B cell (primary cell): ENCODE results near the gene TCP11L2. TPM values are rescaled to one million over a fixed set of nuclear protein-coding genes. Genes with fewer than 3 reads are reported as not detected.

Experiments used
- ATAC-seq: fragments of 200-7000 bp; cut with Tn5 transposase; one replicate; pipeline ENCODE4 v1.10.0; 2021; ENCODE audit warnings: low read depth, mild to moderate bottlenecking, moderate number of reproducible peaks, moderate library complexity
- CTCF ChIA-PET: fragments of 350-600 bp; sonication (Branson Sonifier 250); formaldehyde crosslinking; loops from one replicate; lab custom pipeline; 2021; ENCODE audit warnings: antibody characterized with exemption, inconsistent platforms; lab: Charles Lee
- POLR2A ChIA-PET: fragments of 350-600 bp; sonication (Branson Sonifier 250); formaldehyde crosslinking; loops from one replicate; lab custom pipeline; 2021; ENCODE audit warnings: antibody characterized with exemption; lab: Charles Lee
- DNase-seq: peaks from one replicate; pipeline ENCODE4 v3.0.0; 2013
- H2AFZ ChIP-seq: 2 replicates; pipeline ENCODE4 v1.6.1; 2012; ENCODE audit warnings: mild to moderate bottlenecking, low read depth, low read length; ENCODE audit not compliant: insufficient read depth, poor library complexity, severe bottlenecking
- H3K27ac ChIP-seq, 2 donors: 1 replicate in 1 of 2; 2 replicates in 1 of 2; pipeline ENCODE4 v1.5.1; 2012 to 2013; ENCODE audit warnings: low read length in 2 of 2, mild to moderate bottlenecking in 2 of 2, moderate library complexity in 1 of 2
- H3K27me3 ChIP-seq, 4 experiments: fragments of 200-600 bp in 1 of 4; sonication (generic) in 1 of 4; replicated peaks in 1 of 4; 1 replicate in 2 of 4; 2 replicates in 2 of 4; pipeline versions ENCODE4 v1.6.1 to v1.7.0; 2013 to 2016; ENCODE audit warnings: low read length in 3 of 4, mild to moderate bottlenecking in 2 of 4, mixed read lengths in 1 of 4, moderate library complexity in 1 of 4; ENCODE audit not compliant: insufficient read depth in 4 of 4, control insufficient read depth in 3 of 4; ENCODE audit errors: control extremely low read depth in 1 of 4
- H3K36me3 ChIP-seq, 2 experiments: replicated peaks in 1 of 2; 1 replicate in 1 of 2; 2 replicates in 1 of 2; pipeline versions ENCODE4 v1.6.1 to v1.7.1; 2013; ENCODE audit warnings: low read length in 1 of 2; ENCODE audit not compliant: insufficient read depth in 2 of 2, control insufficient read depth in 1 of 2; ENCODE audit errors: control extremely low read depth in 1 of 2, extremely low read depth in 1 of 2
- H3K4me1 ChIP-seq, 2 donors: fragments of 200-600 bp in 1 of 2; sonication (generic) in 1 of 2; 1 replicate in 1 of 2; 2 replicates in 1 of 2; pipeline versions ENCODE4 v1.5.1 to v1.6.1; 2013 to 2017; ENCODE audit warnings: low read length in 2 of 2; ENCODE audit not compliant: control insufficient read depth in 2 of 2, insufficient read depth in 2 of 2
- H3K4me2 ChIP-seq: replicated peaks from 2 replicates; pipeline ENCODE3; 2012; ENCODE audit warnings: mild to moderate bottlenecking, low read depth, low read length; ENCODE audit not compliant: poor library complexity, severe bottlenecking
- H3K4me3 ChIP-seq, 5 experiments: fragments of 200-600 bp in 1 of 5; sonication (generic) in 1 of 5; 1 replicate in 3 of 5; 2 replicates in 2 of 5; pipeline versions ENCODE4 v1.5.1 to v1.7.0; 2011 to 2016; ENCODE audit warnings: low read length in 4 of 5, mild to moderate bottlenecking in 4 of 5, low read depth in 2 of 5, control low read depth in 1 of 5, moderate library complexity in 1 of 5; ENCODE audit not compliant: insufficient read depth in 1 of 5; ENCODE audit errors: control extremely low read depth in 1 of 5, extremely low read depth in 1 of 5
- H3K79me2 ChIP-seq: fragments of 200-600 bp; sonication (generic); one replicate; pipeline ENCODE4 v1.6.0; 2016; ENCODE audit warnings: low read length; ENCODE audit not compliant: control insufficient read depth, insufficient read depth
- H3K9ac ChIP-seq: fragments of 200-600 bp; sonication (generic); 2 replicates; pipeline ENCODE4 v1.6.1; 2017; ENCODE audit warnings: mild to moderate bottlenecking, low read length, moderate library complexity
- H3K9me3 ChIP-seq, 3 donors: one replicate each; pipeline versions ENCODE4 v1.6.1 to v1.7.1; 2013; ENCODE audit warnings: low read length in 2 of 3; ENCODE audit not compliant: control insufficient read depth in 2 of 3, insufficient read depth in 1 of 3; ENCODE audit errors: control extremely low read depth in 1 of 3
- H4K20me1 ChIP-seq: 2 replicates; pipeline ENCODE4 v1.6.0; 2012; ENCODE audit warnings: mild to moderate bottlenecking, low read length; ENCODE audit not compliant: insufficient read depth, control insufficient read depth, poor library complexity, severe bottlenecking
- H3K27ac Mint-ChIP-seq: one replicate; pipeline ENCODE4 v1.8.0; 2021; ENCODE audit warnings: mixed read lengths
- H3K27me3 Mint-ChIP-seq: one replicate; pipeline ENCODE4 v1.8.0; 2021; ENCODE audit warnings: mixed read lengths
- H3K4me1 Mint-ChIP-seq: one replicate; pipeline ENCODE4 v1.8.0; 2021; ENCODE audit warnings: mixed read lengths
- H3K4me3 Mint-ChIP-seq: one replicate; pipeline ENCODE4 v1.8.0; 2021; ENCODE audit warnings: mixed read lengths
- H3K9me3 Mint-ChIP-seq: one replicate; pipeline ENCODE4 v1.8.0; 2022; ENCODE audit warnings: mixed read lengths; ENCODE audit not compliant: insufficient read depth
- CTCF ChIP-seq: fragments of 200-600 bp; IDR thresholded peaks from one replicate; pipeline ENCODE4 v1.8.0; 2022; ENCODE audit warnings: antibody characterized with exemption, mild to moderate bottlenecking
- EZH2 ChIP-seq: IDR thresholded peaks from 2 replicates; pipeline ENCODE4 v1.6.1; 2012; ENCODE audit warnings: borderline replicate concordance, low read depth, mild to moderate bottlenecking, moderate library complexity, low read length; ENCODE audit not compliant: insufficient read depth, poor library complexity, severe bottlenecking
- WGBS: methylation state at CpG from one replicate; pipeline ENCODE4 v1.1.5; 2013; ENCODE audit warnings: missing lambda C conversion rate; ENCODE audit not compliant: insufficient coverage; 5-methylcytosine and 5-hydroxymethylcytosine counted together
- intact Hi-C: fragments of 100-400 bp; cut with micrococcal nuclease; formaldehyde crosslinking; loops from one replicate; pipeline ENCODE4 v1.10.0; 2022
- polyA plus RNA-seq: library from polyadenylated mRNA; depleted of rRNA; stranded (reverse); fragments of >200 nt; gene quantifications from 2 replicates; pipeline ENCODE4 v1.2.3, GENCODE V29; 2012
- total RNA-seq, 2 donors: library from RNA; stranded (reverse); fragments of 120-200 nt in 1 of 2; gene quantifications; 1 replicate in 1 of 2; 2 replicates in 1 of 2; pipeline versions ENCODE4 v1.2.3 to v1.2.4, GENCODE V29; 2013 to 2022

The TCP11L2 gene
- total and polyA plus RNA-seq, 2 donors (not counting 1 experiment from before 2014, with no cell fraction given): 30.4 to 306 TPM

GRCh38 chr12:106291342-106291741 is 11.2 kb upstream of the TCP11L2 start:
- no peaks in the 10 kb centered on the region for H3K27me3 ChIP-seq
- no peaks in the 10 kb centered on the region for H4K20me1 ChIP-seq
- no peaks in the 10 kb centered on the region for H3K36me3 ChIP-seq
- peaks cover 3% of the 10 kb centered on the region for H3K27me3 Mint-ChIP-seq
- CTCF ChIA-PET: interaction anchor here (1.0 to 2.8 kb wide), 4 partner anchors 9 to 67 kb away, joined by 4 to 9 read pairs (median 6); no protein-coding TSS in a partner anchor
- POLR2A ChIA-PET: no interaction called here
- ATAC-seq: no peak
- H3K4me1 ChIP-seq: peaks cover 0 to under 1% of the 10 kb centered on the region in 2 donors
- no peaks in the 10 kb centered on the region for H3K9me3 ChIP-seq
- TF ChIP-seq EZH2 (no peak), CTCF (no peak)
- H3K4me3 ChIP-seq: no peak overlapping the region
- DNase-seq: no peak
- no peak overlapping the region for H2AFZ ChIP-seq
- no peaks in the 10 kb centered on the region for H3K9me3 Mint-ChIP-seq
- no peak overlapping the region for H3K4me2 ChIP-seq
- H3K27ac Mint-ChIP-seq: no peak overlapping the region
- H3K4me1 Mint-ChIP-seq: peaks cover 23% of the 10 kb centered on the region
- H3K79me2 ChIP-seq: no peaks in the 10 kb centered on the region
- no peak overlapping the region for H3K4me3 Mint-ChIP-seq
- intact Hi-C loops: no loop called here
- no peak overlapping the region for H3K9ac ChIP-seq
- 90% methylated on average over 2 of the region's 5 CpGs for WGBS
- H3K27ac ChIP-seq: no peak overlapping the region

- intact Hi-C loops: no loop called here
- Mint-ChIP-seq H3K4me3 (no peak overlapping the region), H3K27me3 (peaks cover under 1% of the 10 kb centered on the region), H3K27ac (peak overlapping the region; percentile 20), H3K4me1 (peaks cover 20% of the 10 kb centered on the region), H3K9me3 (no peaks in the 10 kb centered on the region)
- no peaks in the 10 kb centered on the region for H4K20me1 ChIP-seq
- TF ChIP-seq EZH2 (no peak), CTCF (no peak)
- H3K4me2 ChIP-seq: no peak overlapping the region
- ChIA-PET CTCF (interaction anchor here (2.1 kb wide), 1 partner anchor 10 kb away, joined by 9 read pairs; no protein-coding TSS in a partner anchor), POLR2A (interaction anchor here (1.5 kb wide), 1 partner anchor 9 kb away, joined by 6 read pairs; no protein-coding TSS in a partner anchor)
- no peak overlapping the region for H3K9ac ChIP-seq
- no peak for ATAC-seq
- no peaks in the 10 kb centered on the region for H3K36me3 ChIP-seq
- H3K27ac ChIP-seq: no peak overlapping the region
- no peaks in the 10 kb centered on the region for H3K27me3 ChIP-seq
- no peak for DNase-seq
- no peaks in the 10 kb centered on the region for H3K79me2 ChIP-seq
- whole genome bisulfite sequencing: 90% methylated on average over 2 of the region's 5 CpGs
- H3K4me1 ChIP-seq: peaks cover 0 to under 1% of the 10 kb centered on the region in 2 donors
- H3K4me3 ChIP-seq: no peak overlapping the region
- H3K9me3 ChIP-seq: no peaks in the 10 kb centered on the region
- H2AFZ ChIP-seq: no peak overlapping the region
Observed at GRCh38 chr12:106292339-106292738, 10.2 kb upstream of the TCP11L2 start.
